A673 (cell line): ENCODE data around the gene ARMH3. TPM values are rescaled to one million over a fixed set of nuclear protein-coding genes. Genes with fewer than 3 reads are reported as not detected.

Source experiments
- BruUV-seq: library from RNA; stranded (reverse); fragments of 400-500 nt; replicated peaks from 2 replicates; lab custom pipeline; 2021; lab: Mats Ljungman, UMichigan
- CTCF ChIA-PET: fragments of 300-600 bp; sonication (Branson Sonifier 250); formaldehyde crosslinking; loops from one replicate; lab custom pipeline; 2022; ENCODE audit warnings: antibody characterized with exemption; lab: Charles Lee
- POLR2A ChIA-PET: fragments of 300-600 bp; sonication (Branson Sonifier 250); formaldehyde crosslinking; loops from one replicate; lab custom pipeline; 2022; ENCODE audit warnings: antibody characterized with exemption; ENCODE audit not compliant: low non-redundant PET; lab: Charles Lee
- DNase-seq: peaks from one replicate; pipeline ENCODE4 v3.0.0-alpha.2; 2015; ENCODE audit warnings: low spot score
- H3K27ac ChIP-seq: fragments of 200-600 bp; sonication (generic); 2 replicates; pipeline ENCODE4 v1.5.1; 2016; ENCODE audit warnings: mixed run types, low read depth, mild to moderate bottlenecking, mixed read lengths, antibody characterized with exemption, low read length; ENCODE audit not compliant: poor library complexity, severe bottlenecking
- H3K27me3 ChIP-seq: fragments of 200-600 bp; sonication (generic); replicated peaks from 2 replicates; pipeline ENCODE4 v1.6.1; 2017; ENCODE audit warnings: mixed run types, low read depth, mild to moderate bottlenecking, mixed read lengths, antibody characterized with exemption, low read length; ENCODE audit not compliant: insufficient read depth, poor library complexity
- H3K36me3 ChIP-seq: fragments of 200-600 bp; sonication (generic); 2 replicates; pipeline ENCODE4 v1.6.1; 2016; ENCODE audit warnings: mixed run types, mild to moderate bottlenecking, mixed read lengths, antibody characterized with exemption, low read length; ENCODE audit not compliant: insufficient read depth, poor library complexity, severe bottlenecking
- H3K4me1 ChIP-seq: fragments of 200-600 bp; sonication (generic); 2 replicates; pipeline ENCODE4 v1.6.1; 2017; ENCODE audit warnings: mixed run types, mild to moderate bottlenecking, mixed read lengths, antibody characterized with exemption, low read length; ENCODE audit not compliant: insufficient read depth, poor library complexity, severe bottlenecking
- H3K4me3 ChIP-seq: fragments of 200-600 bp; sonication (generic); 2 replicates; pipeline ENCODE4 v1.5.1; 2016; ENCODE audit warnings: low read depth, mixed run types, mild to moderate bottlenecking, mixed read lengths, low read length; ENCODE audit not compliant: poor library complexity, severe bottlenecking
- H3K9me3 ChIP-seq: fragments of 200-600 bp; sonication (generic); 2 replicates; pipeline ENCODE4 v1.6.1; 2016; ENCODE audit warnings: mixed run types, low read depth, mild to moderate bottlenecking, mixed read lengths, antibody characterized with exemption, low read length; ENCODE audit not compliant: poor library complexity, severe bottlenecking
- CTCF ChIP-seq: fragments of 300-800, 200-600 bp; sonication (generic); conservative IDR thresholded peaks from 2 replicates; pipeline ENCODE4 v1.5.1; 2017; ENCODE audit warnings: low read depth, mild to moderate bottlenecking, antibody characterized with exemption, low read length, moderate library complexity, mixed read lengths
- EZH2 ChIP-seq: fragments of 200-600 bp; sonication (generic); IDR thresholded peaks from 2 replicates; pipeline ENCODE4 v1.6.1; 2017; ENCODE audit warnings: borderline replicate concordance, low read depth, mild to moderate bottlenecking, mixed read lengths, antibody characterized with exemption, low read length; ENCODE audit not compliant: poor library complexity, severe bottlenecking
- intact Hi-C: fragments of 100-400 bp; cut with micrococcal nuclease; formaldehyde crosslinking; loops from one replicate; pipeline ENCODE4 v1.10.0; 2022; ENCODE audit not compliant: unreplicated experiment
- total RNA-seq: library from RNA; stranded (reverse); gene quantifications from 2 replicates; pipeline ENCODE4 v1.2.3, GENCODE V29; 2021

ARMH3 gene
- total RNA-seq, 1 experiment from 2014 or later = 17.8 TPM

GRCh38 chr10:101967119-101967518, 88.9 kb downstream of the ARMH3 start:
- Histone ChIP-seq H3K27me3 (no peaks in the 10 kb centered on the region), H3K4me3 (no peak overlapping the region), H3K27ac (no peak overlapping the region), H3K36me3 (no peaks in the 10 kb centered on the region), H3K9me3 (no peaks in the 10 kb centered on the region), H3K4me1 (peaks cover 8% of the 10 kb centered on the region)
- no peak for DNase-seq
- TF ChIP-seq EZH2 (no peak), CTCF (no peak)
- ChIA-PET POLR2A (no interaction called here), CTCF (no interaction called here)
- no TSS peak for BruUV-seq
- intact Hi-C loops = no loop called here

- Histone ChIP-seq H3K27me3 (no peaks in the 10 kb centered on the region), H3K36me3 (no peaks in the 10 kb centered on the region), H3K27ac (no peak overlapping the region), H3K9me3 (no peaks in the 10 kb centered on the region), H3K4me3 (no peak overlapping the region), H3K4me1 (peaks cover 8% of the 10 kb centered on the region)
- no TSS peak for BruUV-seq
- CTCF ChIA-PET = no interaction called here
- intact Hi-C loops = no loop called here
- TF ChIP-seq CTCF (no peak), EZH2 (no peak)
- POLR2A ChIA-PET = no interaction called here
- no peak for DNase-seq
Measured at GRCh38 chr10:101965075-101965765, 90.8 kb downstream of the ARMH3 start.

- H3K36me3 ChIP-seq = peaks cover 3% of the 10 kb centered on the region
- H3K9me3 ChIP-seq = no peaks in the 10 kb centered on the region
- DNase-seq = no peak
- CTCF ChIA-PET = no interaction called here
- intact Hi-C loops = no loop called here
- no peak for TF ChIP-seq EZH2
- no peak for TF ChIP-seq CTCF
- H3K27me3 ChIP-seq = no peaks in the 10 kb centered on the region
- H3K4me1 ChIP-seq = peaks cover 6% of the 10 kb centered on the region
- POLR2A ChIA-PET = interaction anchor here (0.5 kb wide), 1 partner anchor 67 kb away, joined by 17 read pairs; no protein-coding TSS in a partner anchor
- no peak overlapping the region for H3K4me3 ChIP-seq
- no TSS peak for BruUV-seq
- no peak overlapping the region for H3K27ac ChIP-seq
Measured at GRCh38 chr10:101961591-101962498, 94.1 kb downstream of the ARMH3 start.
